A549 (cell line): ENCODE results near the gene GAS1. TPM values are rescaled to one million over a fixed set of nuclear protein-coding genes. Genes with fewer than 3 reads are reported as not detected.

ENCODE experiments used
- ATAC-seq, 2 experiments: fragments of 200-7000 bp in 1 of 2; fragments of >200 bp in 1 of 2; cut with Nextera tagmentation in 1 of 2; cut with Tn5 transposase in 1 of 2; 3 replicates each; pipeline versions ENCODE4 v1.8.0 to v1.9.1; 2018 to 2020; ENCODE audit warnings: mild to moderate bottlenecking in 1 of 2, moderate library complexity in 1 of 2
- CTCF ChIA-PET: fragments of 300-600 bp; sonication (Branson Sonifier 250); formaldehyde crosslinking; extraction: SDS; loops from one replicate; lab custom pipeline; 2021; ENCODE audit warnings: antibody characterized with exemption, inconsistent platforms; lab: Yijun Ruan, JAX
- POLR2A ChIA-PET: fragments of 350-600 bp; formaldehyde crosslinking; extraction: SDS; loops from one replicate; lab custom pipeline; 2021; ENCODE audit warnings: antibody characterized with exemption, inconsistent platforms; lab: Yijun Ruan, JAX
- DNase-seq, 2 experiments: peaks; one replicate each; pipeline versions ENCODE4 v3.0.0 to v3.0.0-alpha.2; 2011 to 2016; ENCODE audit warnings: low read depth in 1 of 2, low spot score in 1 of 2
- FAIRE-seq: peaks from 2 replicates; lab custom pipeline; 2011; peaks lifted over from hg19 to GRCh38; lab: Jason Lieb, UNC
- H3K27ac ChIP-seq, 2 experiments: fragments of >200 bp; sonication (Bioruptor Twin); formaldehyde crosslinking; 3 replicates each; pipeline ENCODE4 v1.5.1; 2016 to 2017
- H3K4me1 ChIP-seq: fragments of >200 bp; sonication (Bioruptor Twin); formaldehyde crosslinking; 3 replicates; pipeline ENCODE4 v1.6.1; 2016
- H3K4me2 ChIP-seq: fragments of >200 bp; sonication (Bioruptor Twin); formaldehyde crosslinking; 3 replicates; pipeline ENCODE4 v1.6.1; 2016
- H3K4me3 ChIP-seq: fragments of >200 bp; sonication (Bioruptor Twin); formaldehyde crosslinking; 3 replicates; pipeline ENCODE4 v1.5.1; 2016
- H3K9me3 ChIP-seq: fragments of >200 bp; sonication (Bioruptor Twin); formaldehyde crosslinking; 3 replicates; pipeline ENCODE4 v1.6.1; 2016
- BCL3 ChIP-seq: fragments of >200 bp; sonication (Bioruptor Twin); formaldehyde crosslinking; IDR thresholded peaks from 3 replicates; pipeline ENCODE4 v1.6.1; 2016
- CTCF ChIP-seq: fragments of >200 bp; sonication (Bioruptor Twin); formaldehyde crosslinking; IDR thresholded peaks from 3 replicates; pipeline ENCODE4 v1.5.1; 2016
- ESRRA ChIP-seq: fragments of 150-350 bp; IDR thresholded peaks from 2 replicates; pipeline ENCODE4 v1.6.1; 2014; ENCODE audit warnings: mild to moderate bottlenecking, low read length, borderline replicate concordance
- HEYL ChIP-seq: fragments of 250-450 bp; sonication (Bioruptor Pico); IDR thresholded peaks from 2 replicates; pipeline ENCODE4 v1.8.0; 2021; ENCODE audit warnings: mild to moderate bottlenecking, moderate library complexity
- HMGXB4 ChIP-seq: fragments of 250-450 bp; sonication (Bioruptor Pico); IDR thresholded peaks from 2 replicates; pipeline ENCODE4 v1.5.0; 2021; ENCODE audit warnings: mild to moderate bottlenecking, moderate library complexity, borderline replicate concordance
- JUN ChIP-seq, 2 experiments: fragments of >200 bp; sonication (Bioruptor Twin); formaldehyde crosslinking; IDR thresholded peaks; 2 replicates in 1 of 2; 3 replicates in 1 of 2; pipeline ENCODE4 v1.6.1; 2016 to 2017
- JUNB ChIP-seq: fragments of >200 bp; sonication (Bioruptor Twin); formaldehyde crosslinking; IDR thresholded peaks from 2 replicates; pipeline ENCODE4 v1.6.1; 2016
- MAX ChIP-seq: IDR thresholded peaks from 2 replicates; pipeline ENCODE4 v1.6.1; 2012
- NR3C1 ChIP-seq: fragments of >200 bp; sonication (Bioruptor Twin); formaldehyde crosslinking; IDR thresholded peaks from 3 replicates; pipeline ENCODE4 v1.6.1; 2017
- PHF8 ChIP-seq: fragments of 200-600 bp; sonication (generic); IDR thresholded peaks from 2 replicates; pipeline ENCODE4 v1.6.1; 2016; ENCODE audit warnings: low read depth, mild to moderate bottlenecking, antibody characterized with exemption, moderate library complexity, borderline replicate concordance
- POLR2A ChIP-seq: IDR thresholded peaks from 2 replicates; pipeline ENCODE4 v1.6.1; 2012; ENCODE audit warnings: mild to moderate bottlenecking, low read length
- POLR2AphosphoS2 ChIP-seq: conservative IDR thresholded peaks from 2 replicates; pipeline ENCODE4 v1.6.1; 2012; ENCODE audit warnings: low read length, improper control_type of control experiment, inconsistent platforms
- RCOR1 ChIP-seq: fragments of 150-350 bp; IDR thresholded peaks from 2 replicates; pipeline ENCODE4 v1.6.1; 2014; ENCODE audit warnings: antibody characterized with exemption, low read length, low read depth
- RFX5 ChIP-seq: fragments of 450-650 bp; IDR thresholded peaks from 2 replicates; pipeline ENCODE4 v1.7.1; 2014; ENCODE audit warnings: antibody characterized with exemption, mild to moderate bottlenecking, moderate library complexity
- SREBF2 ChIP-seq: fragments of 450-650 bp; IDR thresholded peaks from 2 replicates; pipeline ENCODE4 v1.6.1; 2014; ENCODE audit warnings: mild to moderate bottlenecking, moderate library complexity
- ZC3H11A ChIP-seq: fragments of 450-650 bp; IDR thresholded peaks from 2 replicates; pipeline ENCODE4 v1.6.1; 2014; ENCODE audit warnings: antibody characterized with exemption, mild to moderate bottlenecking
- ZNF302 ChIP-seq: fragments of 250-450 bp; sonication (Bioruptor Pico); IDR thresholded peaks from 2 replicates; pipeline ENCODE4 v1.9.0; 2021; ENCODE audit warnings: inconsistent platforms, mild to moderate bottlenecking, moderate library complexity
- WGBS: methylation state at CpG from one replicate; pipeline ENCODE4 v1.1.6; 2017; ENCODE audit errors: missing lambda C conversion rate; 5-methylcytosine and 5-hydroxymethylcytosine counted together
- polyA plus RNA-seq, 4 experiments: library from polyadenylated mRNA; depleted of rRNA in 3 of 4; stranded (reverse); fragments of >200 nt; fragmentation: RNase III in 1 of 4; extraction: RNeasy Plus Mini Kit Qiagen cat#74134 plus additional on column Dnase treatment in 1 of 4; gene quantifications; 2 replicates in 3 of 4; 3 replicates in 1 of 4; pipeline ENCODE4 v1.2.3, GENCODE V29; 2011 to 2017

GAS1 gene
- polyA plus RNA-seq, 2 of the 4 experiments (the other 2 are of a cell fraction): 0.03 TPM; not detected in 1

GRCh38 chr9:86902176-86902575 is 45.1 kb downstream of the GAS1 start:
- Histone ChIP-seq H3K27ac (no peak overlapping the region), H3K4me3 (no peak overlapping the region), H3K4me2 (no peak overlapping the region), H3K9me3 (no peaks in the 10 kb centered on the region), H3K4me1 (no peaks in the 10 kb centered on the region)
- ChIA-PET CTCF (interaction anchor here (1.2 kb wide), 1 partner anchor 16 kb away, joined by 3 read pairs; no protein-coding TSS in a partner anchor), POLR2A (no interaction called here)
- FAIRE-seq (no peak), ATAC-seq (no peak), DNase-seq (no peak)
- TF ChIP-seq ZC3H11A (no peak), BCL3 (no peak), POLR2AphosphoS2 (no peak), HMGXB4 (CRISPR knock-in tag) (no peak), PHF8 (no peak), POLR2A (no peak), JUN (IDR thresholded peaks at IDR 0.05) (no peak), ZNF302 (CRISPR knock-in tag) (no peak), RFX5 (no peak), ESRRA (no peak), CTCF (no peak), NR3C1 (no peak), HEYL (CRISPR knock-in tag) (no peak), RCOR1 (no peak), JUNB (no peak)
- 22% methylated on average over 8 of the region's 8 CpGs for whole genome bisulfite sequencing

- TF ChIP-seq SREBF2: no peak
- TF ChIP-seq MAX: no peak
- Histone ChIP-seq H3K9me3 (no peaks in the 10 kb centered on the region), H3K4me2 (no peak overlapping the region), H3K4me3 (no peak overlapping the region), H3K4me1 (no peaks in the 10 kb centered on the region), H3K27ac (no peak overlapping the region)
- DNase-seq (no peak), FAIRE-seq (no peak), ATAC-seq (no peak)
- ChIA-PET CTCF (no interaction called here), POLR2A (no interaction called here)
- 0% methylated on average over 3 of the region's 3 CpGs for WGBS
These were observed 45.8 kb downstream of the GAS1 start for GRCh38 chr9:86901511-86901910.
